ENCODE measurements around the gene MPDU1.

Gene MPDU1

GRCh38 chr17:7583253-7584109 lies at the start of gene MPDU1:
MPDU1 (plus strand) TSS chr17:7583852; CDS start chr17:7583863, 11 bp downstream.
- DNase-seq: peak; percentile 92 to 97 (median 97)

DNA sequence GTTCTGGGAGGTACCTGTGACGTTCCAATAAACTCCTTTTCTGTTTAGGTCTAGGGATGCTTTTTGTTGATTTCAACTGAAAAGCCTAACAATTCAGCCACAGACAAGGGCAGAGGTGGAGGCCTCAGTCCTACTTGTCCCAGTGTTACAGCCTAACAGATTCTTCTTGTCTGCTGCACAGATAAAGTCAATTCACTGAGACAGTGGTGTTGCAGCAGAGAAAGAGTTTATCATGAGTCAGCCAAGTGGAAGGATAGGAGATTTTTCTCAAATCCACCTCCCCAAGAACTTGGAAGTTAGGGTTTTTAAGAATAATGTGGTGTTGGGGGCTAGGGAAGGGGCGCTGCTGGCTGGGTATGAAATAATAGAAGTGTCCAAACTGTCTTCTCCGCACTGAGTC lies 45.6 kb upstream of the MPDU1 start:
- DNase-seq: no peak

DNA sequence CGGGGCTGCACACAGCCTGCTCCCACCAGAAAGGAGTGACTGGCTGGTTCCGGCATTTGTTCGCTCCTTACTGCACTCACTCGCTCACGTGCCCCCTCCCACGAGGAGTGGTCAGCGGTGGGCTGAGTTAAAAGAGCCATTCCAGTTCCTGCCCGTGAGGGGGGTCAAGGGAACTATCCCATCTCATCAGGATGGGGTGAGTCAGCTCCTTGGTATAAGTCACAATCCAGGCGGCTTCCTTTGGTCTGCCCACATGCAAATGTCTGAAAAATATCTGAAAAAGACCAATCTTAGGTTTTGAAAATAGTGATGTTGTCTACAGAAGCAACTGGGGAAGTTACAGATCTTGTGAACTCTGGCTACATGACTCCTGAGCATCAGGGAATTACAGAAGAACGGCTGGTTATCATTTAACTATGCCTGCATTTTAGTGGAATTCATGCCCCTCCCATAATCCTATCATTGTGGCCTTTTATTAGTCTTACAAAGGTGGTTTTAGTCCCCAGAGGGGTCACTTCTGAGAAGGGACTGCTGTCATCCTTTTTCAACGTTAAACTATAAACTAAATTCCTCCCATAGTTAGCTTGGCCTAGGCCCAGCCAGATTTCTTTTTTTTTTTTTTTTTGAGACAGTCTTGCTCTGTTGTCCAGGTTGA lies 44.6 kb upstream of the MPDU1 start:
- no peak for DNase-seq

DNA sequence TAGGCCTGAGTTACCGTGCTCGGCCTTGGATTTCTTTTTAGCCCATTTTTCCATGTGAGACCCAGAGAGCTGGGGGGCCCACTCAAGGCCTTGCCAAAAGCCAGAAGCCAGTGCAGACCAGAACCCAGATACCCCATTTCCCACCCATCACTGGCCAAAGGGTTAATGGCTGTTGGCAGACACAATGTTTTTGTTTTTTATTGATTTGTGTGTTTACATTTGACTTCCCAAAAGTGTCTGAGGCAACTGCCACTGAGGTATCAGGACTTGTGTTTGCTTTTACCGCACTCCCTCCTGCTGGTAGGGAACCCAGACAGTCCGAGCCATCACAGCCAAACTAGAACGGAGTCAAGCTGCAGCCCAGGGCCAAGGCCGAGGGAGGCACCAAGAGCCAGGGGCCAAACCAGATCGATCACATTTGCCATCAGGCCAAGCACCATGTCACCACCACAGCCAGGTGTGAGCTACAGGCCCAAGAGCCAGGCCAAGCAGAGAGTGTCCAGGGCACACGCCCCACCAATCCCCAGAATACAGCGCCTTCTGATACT lies 42.5 kb upstream of the MPDU1 start:
- no peak for DNase-seq

DNA sequence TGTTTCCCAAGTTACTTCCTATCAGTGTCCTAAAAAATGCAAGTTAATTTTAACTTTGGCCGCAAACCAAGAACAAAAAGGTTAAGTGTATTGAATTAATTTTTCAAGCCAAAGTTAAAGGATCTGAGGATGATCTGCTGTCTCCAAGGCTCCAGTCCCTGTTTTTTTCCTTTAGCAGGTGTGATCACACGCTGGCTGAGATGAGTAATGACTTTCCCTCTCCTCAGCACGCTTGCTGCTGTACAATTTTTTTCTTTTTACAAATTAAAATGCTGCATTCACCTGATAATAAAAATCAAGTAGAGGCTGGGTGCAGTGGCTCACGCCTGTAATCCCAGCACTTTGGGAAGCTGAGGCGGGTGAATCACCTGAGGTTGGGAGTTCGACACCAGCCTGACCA lies 38.7 kb upstream of the MPDU1 start:
- no peak for DNase-seq

GRCh38 chr17:7548585-7549400 lies 34.9 kb upstream of the MPDU1 start, which contains the start of gene TNFSF12:
TNFSF12 (plus strand) TSS chr17:7549058; CDS start chr17:7549154, 96 bp downstream.
- DNase-seq: peak; percentile 16 to 64 (median 42)

GRCh38 chr17:7549401-7550055 lies 34.1 kb upstream of the MPDU1 start:
- peak in 5 of 6 experiments; percentile 20 to 56 (median 55) for DNase-seq

- no peak for DNase-seq
Measured at GRCh38 chr17:7550344-7550743, 33.3 kb upstream of the MPDU1 start.

GRCh38 chr17:7551396-7551795 lies 32.3 kb upstream of the MPDU1 start:
- peak in 1 of 6 experiments; percentile 8 for DNase-seq

DNA sequence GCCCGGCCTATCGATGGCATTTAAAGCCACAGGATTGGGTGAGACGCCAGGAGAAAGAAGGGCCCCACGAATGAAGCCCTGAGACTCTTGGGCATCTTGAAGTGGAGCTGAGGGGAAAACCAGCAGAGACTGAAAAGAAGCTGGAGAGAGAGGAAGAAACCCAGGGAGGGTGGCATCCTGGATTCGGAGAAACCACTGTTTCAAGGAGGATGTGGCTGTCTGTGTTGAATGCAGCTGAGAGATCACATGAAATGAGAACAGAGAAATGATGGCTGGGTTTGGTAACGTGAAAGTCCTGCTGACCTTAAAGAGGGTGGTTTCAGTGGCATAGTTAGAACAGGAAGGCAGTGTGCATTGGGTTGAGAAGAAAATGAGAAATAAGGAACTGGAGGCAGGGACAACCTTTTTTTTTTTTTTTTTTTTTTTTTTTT lies 31.0 kb upstream of the MPDU1 start:
- DNase-seq: peak in 5 of 6 experiments; percentile 10 to 72 (median 65)

- DNase-seq: no peak
Measured at GRCh38 chr17:7553356-7553755, 30.3 kb upstream of the MPDU1 start.

DNA sequence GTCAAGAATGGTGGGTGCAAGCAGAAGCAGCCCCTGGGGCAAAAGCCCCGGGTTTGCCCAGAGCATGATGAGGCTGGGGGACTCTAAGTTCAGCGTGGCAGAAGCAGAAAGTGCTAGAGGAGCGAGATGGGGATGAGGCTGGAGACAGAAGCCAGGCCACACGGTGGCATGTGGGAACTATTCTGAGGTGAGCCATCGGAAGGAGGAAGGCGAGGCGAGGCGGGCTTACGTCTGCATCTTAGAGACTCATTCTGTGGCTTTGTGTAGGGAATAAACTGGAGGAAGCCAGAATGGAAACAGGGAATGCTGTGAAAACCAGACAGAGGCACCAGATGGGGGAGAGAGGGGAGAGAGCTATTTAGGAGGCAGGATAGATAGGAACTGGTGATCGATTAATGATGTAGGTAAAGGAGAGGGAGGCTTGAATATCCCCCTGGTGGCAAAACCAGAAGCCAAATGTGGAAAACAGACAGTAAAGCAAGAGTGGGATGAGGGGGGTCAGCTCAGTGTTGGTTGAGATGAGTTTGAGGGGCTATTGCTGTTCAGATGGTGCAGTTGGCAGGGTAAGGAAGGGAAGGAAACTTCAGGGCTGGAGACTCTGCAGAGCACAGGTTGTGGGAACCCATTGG lies 28.2 kb upstream of the MPDU1 start:
- DNase-seq: no peak

DNA sequence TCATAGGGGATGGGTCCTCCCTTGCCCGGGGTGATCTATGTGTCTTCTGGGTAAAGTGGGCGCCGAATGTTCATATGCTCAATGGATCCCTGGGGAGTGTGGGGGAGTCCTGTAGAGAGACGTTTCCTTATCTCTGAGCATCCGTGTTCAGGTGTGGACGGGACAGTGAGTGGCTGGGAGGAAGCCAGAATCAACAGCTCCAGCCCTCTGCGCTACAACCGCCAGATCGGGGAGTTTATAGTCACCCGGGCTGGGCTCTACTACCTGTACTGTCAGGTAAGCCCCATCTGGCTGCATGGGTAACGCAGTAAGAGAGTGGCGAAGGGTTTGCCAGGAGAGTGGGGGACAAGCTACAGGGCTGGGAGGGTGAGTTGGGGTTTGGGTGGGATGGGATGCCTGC lies 27.0 kb upstream of the MPDU1 start:
- DNase-seq: no peak

- no peak for DNase-seq
Measured at GRCh38 chr17:7557147-7557764, 26.4 kb upstream of the MPDU1 start.

- no peak for DNase-seq
Measured at GRCh38 chr17:7557775-7558543, 25.7 kb upstream of the MPDU1 start.

GRCh38 chr17:7558544-7559319 lies 24.9 kb upstream of the MPDU1 start, which contains the start of gene TNFSF13:
TNFSF13 (plus strand) TSS chr17:7558750; CDS start chr17:7559040, 290 bp downstream.
- no peak for DNase-seq

GRCh38 chr17:7559320-7560171 lies 24.1 kb upstream of the MPDU1 start:
- DNase-seq: no peak

Data from stimulated activated naive CD4-positive, alpha-beta T cell (primary cell).